ENCODE results near the gene CLEC2B. TPM values are rescaled to one million over a fixed set of nuclear protein-coding genes. Genes with fewer than 3 reads are reported as not detected.
A peak's percentile ranks its signal among the peaks of the same experiment; 100 is the strongest.

The CLEC2B gene
- total and polyA plus RNA-seq, 12 donors = 2.6 to 13.9 (median 4.4) TPM

DNA sequence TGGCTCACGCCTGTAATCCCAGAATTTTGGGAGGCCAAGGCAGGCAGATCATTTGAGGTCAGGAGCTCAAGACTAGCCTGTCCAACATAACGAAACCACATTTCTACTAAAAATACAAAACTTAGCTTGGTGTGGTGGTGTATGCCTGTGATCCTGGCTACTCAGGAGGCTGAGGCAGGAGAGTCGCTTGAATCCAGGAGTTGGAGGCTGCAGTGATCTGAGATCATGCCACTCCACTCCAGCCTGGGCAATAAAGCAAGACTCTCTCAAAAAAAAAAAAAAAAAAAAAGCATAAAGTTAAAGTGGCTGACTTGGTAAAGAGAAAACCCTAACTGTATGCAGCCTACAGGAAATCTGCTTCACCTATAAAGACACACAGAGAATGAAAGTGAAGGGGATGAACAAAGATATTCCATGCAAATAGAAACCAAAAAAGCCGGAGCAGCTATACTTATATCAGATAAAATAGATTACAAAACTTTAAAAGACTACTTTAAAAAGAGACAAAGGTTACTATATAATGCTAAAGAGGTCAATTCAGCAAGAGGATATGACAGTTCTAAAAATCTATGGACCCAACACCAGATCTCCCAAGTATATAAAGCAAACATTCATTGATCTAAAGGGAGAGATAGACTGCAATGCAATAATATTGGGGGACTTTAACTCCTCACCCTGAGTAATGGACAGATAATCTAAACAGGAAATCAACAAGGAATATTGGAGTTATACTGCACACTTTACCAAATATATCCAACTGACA is 4.1 kb downstream of the CLEC2B start:
- peaks cover 0 to 24% (median 7%) of the 10 kb centered on the region in 11 donors for H3K9me3 ChIP-seq
- ATAC-seq (no peak), DNase-seq (no peak)
- H3K27ac ChIP-seq = peak overlapping the region in 5 of 10 donors; percentile 28 to 96 (median 87)
- 62 to 75% methylated on average over 4 of the region's 4 CpGs for WGBS, 2 donors
- intact Hi-C loops (cut with DNase I) = loop anchor here in 2 of 10 donors (5.0 to 10.0 kb wide), 2 partner anchors 118 to 210 kb away; no protein-coding TSS in a partner anchor
- peaks cover 0 to 8% (median 0%) of the 10 kb centered on the region in 9 donors for H3K36me3 ChIP-seq
- TF ChIP-seq, protein P1, sequence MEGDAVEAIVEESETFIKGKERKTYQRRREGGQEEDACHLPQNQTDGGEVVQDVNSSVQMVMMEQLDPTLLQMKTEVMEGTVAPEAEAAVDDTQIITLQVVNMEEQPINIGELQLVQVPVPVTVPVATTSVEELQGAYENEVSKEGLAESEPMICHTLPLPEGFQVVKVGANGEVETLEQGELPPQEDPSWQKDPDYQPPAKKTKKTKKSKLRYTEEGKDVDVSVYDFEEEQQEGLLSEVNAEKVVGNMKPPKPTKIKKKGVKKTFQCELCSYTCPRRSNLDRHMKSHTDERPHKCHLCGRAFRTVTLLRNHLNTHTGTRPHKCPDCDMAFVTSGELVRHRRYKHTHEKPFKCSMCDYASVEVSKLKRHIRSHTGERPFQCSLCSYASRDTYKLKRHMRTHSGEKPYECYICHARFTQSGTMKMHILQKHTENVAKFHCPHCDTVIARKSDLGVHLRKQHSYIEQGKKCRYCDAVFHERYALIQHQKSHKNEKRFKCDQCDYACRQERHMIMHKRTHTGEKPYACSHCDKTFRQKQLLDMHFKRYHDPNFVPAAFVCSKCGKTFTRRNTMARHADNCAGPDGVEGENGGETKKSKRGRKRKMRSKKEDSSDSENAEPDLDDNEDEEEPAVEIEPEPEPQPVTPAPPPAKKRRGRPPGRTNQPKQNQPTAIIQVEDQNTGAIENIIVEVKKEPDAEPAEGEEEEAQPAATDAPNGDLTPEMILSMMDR (IDR thresholded peaks at IDR 0.05) = no peak
- peak overlapping the region in 7 of 10 donors; percentile 6 to 66 (median 59) for H3K4me3 ChIP-seq
- no peaks in the 10 kb centered on the region for H3K27me3 ChIP-seq
- peaks cover 0 to 20% (median 0%) of the 10 kb centered on the region in 9 donors for H3K4me1 ChIP-seq

DNA sequence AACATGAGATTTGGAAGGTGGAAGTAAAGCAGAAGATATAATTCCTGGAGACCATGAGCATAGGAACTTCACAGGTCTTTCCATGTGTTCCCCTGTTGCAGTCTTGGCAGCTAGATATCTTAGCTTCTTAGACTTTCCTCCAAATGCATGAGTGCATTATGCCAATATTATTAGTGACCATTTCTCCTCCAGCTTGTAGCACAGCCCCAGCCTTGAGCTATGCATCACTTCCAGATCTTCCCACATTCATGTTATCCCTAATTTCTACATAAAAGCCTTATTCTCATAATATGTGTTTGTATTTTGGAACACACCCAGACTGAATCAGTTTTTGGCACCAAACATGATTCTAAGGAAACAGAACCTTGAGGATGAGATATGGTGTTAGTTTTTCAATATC is 11.0 kb downstream of the CLEC2B start:
- Histone ChIP-seq H3K27ac (no peak overlapping the region), H3K9me3 (peaks cover 0 to 8% (median 0%) of the 10 kb centered on the region in 11 donors), H3K27me3 (no peaks in the 10 kb centered on the region), H3K4me1 (peaks cover 0 to 34% (median 0%) of the 10 kb centered on the region in 9 donors), H3K4me3 (no peak overlapping the region), H3K36me3 (peaks cover 0 to 57% (median 3%) of the 10 kb centered on the region in 9 donors)
- DNase-seq (no peak), ATAC-seq (no peak)
- intact Hi-C loops (cut with DNase I) = no loop called here
- TF ChIP-seq, protein P1 (IDR thresholded peaks at IDR 0.05) = no peak

DNA sequence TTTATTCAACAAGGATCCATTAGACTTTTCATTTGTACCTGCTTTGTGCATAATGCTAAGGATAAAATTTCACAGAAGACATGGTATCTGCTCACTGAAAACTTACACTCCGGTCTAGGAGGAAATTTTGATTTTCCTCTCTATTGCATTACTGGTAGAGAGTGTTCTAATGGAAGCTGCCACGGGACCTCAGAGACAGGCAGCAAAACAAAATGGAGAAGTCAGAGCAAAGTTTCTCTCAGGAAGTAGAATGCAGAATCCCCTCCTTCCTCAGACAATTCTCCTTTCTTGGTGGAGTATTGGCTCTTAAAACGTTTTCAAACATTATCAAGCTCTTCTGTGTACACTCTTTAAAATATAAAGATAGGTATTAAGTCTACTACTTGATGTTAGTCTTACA is 12.3 kb downstream of the CLEC2B start:
- no peaks in the 10 kb centered on the region for H3K27me3 ChIP-seq
- peak overlapping the region in 1 of 10 donors; percentile 31 for H3K27ac ChIP-seq
- intact Hi-C loops (cut with DNase I) = no loop called here

DNA sequence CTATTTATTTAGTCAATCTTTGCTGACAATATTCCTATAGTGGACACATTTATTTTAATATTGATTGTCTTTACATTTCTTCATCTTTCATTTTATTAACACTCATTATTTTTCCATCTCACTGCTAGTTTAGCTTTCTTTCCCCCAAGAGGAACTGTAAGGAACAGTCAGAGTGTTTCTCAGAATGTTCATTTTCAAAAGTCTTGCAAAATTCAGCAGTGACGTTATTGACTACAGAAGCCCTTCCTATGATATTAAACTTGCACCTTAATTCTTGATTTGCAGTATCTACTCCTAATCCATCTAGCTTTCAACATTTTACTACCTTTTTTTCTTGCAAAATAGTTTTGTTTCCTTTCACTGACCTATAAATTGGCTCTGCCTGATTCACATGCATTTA is 13.0 kb downstream of the CLEC2B start:
- peaks cover 0 to 66% (median 8%) of the 10 kb centered on the region in 9 donors for H3K36me3 ChIP-seq
- no peak overlapping the region for H3K27ac ChIP-seq
- intact Hi-C loops (cut with DNase I) = no loop called here
- H3K27me3 ChIP-seq = no peaks in the 10 kb centered on the region
- DNase-seq = no peak
- WGBS, 2 donors = 83 to 89% methylated on average over 1 of the region's 1 CpG
- peaks cover 0 to 32% (median 0%) of the 10 kb centered on the region in 9 donors for H3K4me1 ChIP-seq
- no peak overlapping the region for H3K4me3 ChIP-seq
- TF ChIP-seq, protein P1 (IDR thresholded peaks at IDR 0.05) = no peak
- ATAC-seq = no peak
- H3K9me3 ChIP-seq = no peaks in the 10 kb centered on the region

More for the DNA sequence above, 12.3 kb downstream of the CLEC2B start:
- Histone ChIP-seq H3K4me1 (peaks cover 0 to 34% (median 0%) of the 10 kb centered on the region in 9 donors), H3K36me3 (peaks cover 0 to 65% (median 8%) of the 10 kb centered on the region in 9 donors), H3K4me3 (no peak overlapping the region), H3K9me3 (no peaks in the 10 kb centered on the region)
- WGBS, 2 donors = 65 to 70% methylated on average over 3 of the region's 3 CpGs
- TF ChIP-seq, protein P1 (IDR thresholded peaks at IDR 0.05) = no peak
- ATAC-seq = no peak
- no peak for DNase-seq

Data from heart right ventricle (tissue), 16 donors.